H1 (cell line): ENCODE results near the gene SPATS1. TPM values are rescaled to one million over a fixed set of nuclear protein-coding genes. Genes with fewer than 3 reads are reported as not detected.

Source experiments
- ATF2 ChIP-seq: IDR thresholded peaks from 2 replicates; pipeline ENCODE4 v1.6.1; 2012; ENCODE audit warnings: low read length, inconsistent platforms
- FOSL1 ChIP-seq: IDR thresholded peaks from 2 replicates; pipeline ENCODE4 v1.6.1; 2011; ENCODE audit warnings: mild to moderate bottlenecking, low read depth, low read length, moderate library complexity; ENCODE audit not compliant: insufficient read depth
- polyA plus RNA-seq, 7 experiments: library from polyadenylated mRNA; depleted of rRNA in 3 of 7; stranded (reverse) in 5 of 7; unstranded in 2 of 7; fragments of >200 nt in 5 of 7; fragments of 200-250 nt in 2 of 7; gene quantifications; 1 replicate in 5 of 7; 2 replicates in 1 of 7; 4 replicates in 1 of 7; pipeline versions ENCODE4 v1.2.1 to v1.2.3, GENCODE V29; 2011 to 2013; ENCODE audit warnings: missing spikeins in 2 of 7, mixed read lengths in 2 of 7
- total RNA-seq: library from RNA; stranded (reverse); fragmentation: NEBNext Ultra II Directional; extraction: Animal tissue kit (Norgen Biotek cat#: 25700); gene quantifications from 2 replicates; pipeline ENCODE4 v1.2.1, GENCODE V29; 2021

SPATS1 gene
- total and polyA plus RNA-seq, 2 of the 8 experiments (the other 6 are each of a cell fraction or from before 2014, with no cell fraction given), result not detected

GRCh38 chr6:44367681-44368080 is 25.2 kb downstream of the SPATS1 start (continued):
- TF ChIP-seq FOSL1 (no peak), ATF2 (no peak)
